H1 (cell line): ENCODE data around the gene EPHA7.

Source experiments
- CHD1 ChIP-seq: IDR thresholded peaks from 2 replicates; pipeline ENCODE4 v1.6.1; 2012; ENCODE audit warnings: low read depth, low read length, improper control_type of control experiment
- EZH2 ChIP-seq: fragments of 200-600 bp; sonication (generic); IDR thresholded peaks from 2 replicates; pipeline ENCODE4 v1.7.1; 2012; ENCODE audit warnings: low read depth, mild to moderate bottlenecking, moderate library complexity, low read length, inconsistent platforms; ENCODE audit not compliant: severe bottlenecking
- FOSL1 ChIP-seq: IDR thresholded peaks from 2 replicates; pipeline ENCODE4 v1.6.1; 2011; ENCODE audit warnings: mild to moderate bottlenecking, low read depth, low read length, moderate library complexity; ENCODE audit not compliant: insufficient read depth
- GABPA ChIP-seq: IDR thresholded peaks from 2 replicates; pipeline ENCODE4 v1.6.1; 2011; ENCODE audit warnings: mild to moderate bottlenecking, low read length, moderate library complexity, borderline replicate concordance; ENCODE audit not compliant: insufficient read depth
- KDM5A ChIP-seq: fragments of 200-600 bp; IDR thresholded peaks from 2 replicates; pipeline ENCODE4 v1.7.1; 2012; ENCODE audit warnings: mild to moderate bottlenecking, low read length, inconsistent platforms, mixed read lengths
- MAFK ChIP-seq: IDR thresholded peaks from 2 replicates; pipeline ENCODE4 v1.6.1; 2012; ENCODE audit warnings: low read depth, mild to moderate bottlenecking, improper control_type of control experiment, low read length
- MAX ChIP-seq: IDR thresholded peaks from 2 replicates; pipeline ENCODE4 v1.6.1; 2012; ENCODE audit warnings: inconsistent platforms
- POLR2A ChIP-seq, 2 experiments: IDR thresholded peaks; 1 replicate in 1 of 2; 2 replicates in 1 of 2; pipeline ENCODE4 v1.6.1; 2011; ENCODE audit warnings: low read depth in 2 of 2, low read length in 2 of 2, mild to moderate bottlenecking in 2 of 2; ENCODE audit errors: control extremely low read depth in 1 of 2
- RAD21 ChIP-seq, 2 experiments: IDR thresholded peaks in 1 of 2; conservative IDR thresholded peaks in 1 of 2; 2 replicates each; pipeline ENCODE4 v1.6.1; 2011; ENCODE audit warnings: low read depth in 2 of 2, low read length in 2 of 2, improper control_type of control experiment in 1 of 2, inconsistent platforms in 1 of 2, mild to moderate bottlenecking in 1 of 2, moderate library complexity in 1 of 2
- SP1 ChIP-seq: IDR thresholded peaks from 2 replicates; pipeline ENCODE4 v1.6.1; 2011; ENCODE audit warnings: low read depth, low read length
- TAF1 ChIP-seq: IDR thresholded peaks from 2 replicates; pipeline ENCODE4 v1.6.1; 2011; ENCODE audit warnings: mild to moderate bottlenecking, low read depth, low read length
- TF ChIP-seq, protein P1 (sequence below), 3 experiments: IDR thresholded peaks; 1 replicate in 2 of 3; 2 replicates in 1 of 3; pipeline versions ENCODE4 v1.5.1 to v1.6.1; 2011; ENCODE audit warnings: low read length in 3 of 3, mild to moderate bottlenecking in 3 of 3, inconsistent platforms in 2 of 3, low read depth in 1 of 3, moderate library complexity in 1 of 3; ENCODE audit not compliant: insufficient read depth in 1 of 3; ENCODE audit errors: control extremely low read depth in 1 of 3

GRCh38 chr6:93293872-93294271 lies 125.5 kb downstream of the EPHA7 start:
- TF ChIP-seq, protein P1, sequence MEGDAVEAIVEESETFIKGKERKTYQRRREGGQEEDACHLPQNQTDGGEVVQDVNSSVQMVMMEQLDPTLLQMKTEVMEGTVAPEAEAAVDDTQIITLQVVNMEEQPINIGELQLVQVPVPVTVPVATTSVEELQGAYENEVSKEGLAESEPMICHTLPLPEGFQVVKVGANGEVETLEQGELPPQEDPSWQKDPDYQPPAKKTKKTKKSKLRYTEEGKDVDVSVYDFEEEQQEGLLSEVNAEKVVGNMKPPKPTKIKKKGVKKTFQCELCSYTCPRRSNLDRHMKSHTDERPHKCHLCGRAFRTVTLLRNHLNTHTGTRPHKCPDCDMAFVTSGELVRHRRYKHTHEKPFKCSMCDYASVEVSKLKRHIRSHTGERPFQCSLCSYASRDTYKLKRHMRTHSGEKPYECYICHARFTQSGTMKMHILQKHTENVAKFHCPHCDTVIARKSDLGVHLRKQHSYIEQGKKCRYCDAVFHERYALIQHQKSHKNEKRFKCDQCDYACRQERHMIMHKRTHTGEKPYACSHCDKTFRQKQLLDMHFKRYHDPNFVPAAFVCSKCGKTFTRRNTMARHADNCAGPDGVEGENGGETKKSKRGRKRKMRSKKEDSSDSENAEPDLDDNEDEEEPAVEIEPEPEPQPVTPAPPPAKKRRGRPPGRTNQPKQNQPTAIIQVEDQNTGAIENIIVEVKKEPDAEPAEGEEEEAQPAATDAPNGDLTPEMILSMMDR (IDR thresholded peaks at IDR 0.05; ENCODE audit: control extremely low read depth in 1 of 3, insufficient read depth in 1 of 3, low read depth in 1 of 3, low read length in 3 of 3): no peak
- no peak for TF ChIP-seq TAF1
- TF ChIP-seq GABPA: no peak
- no peak for TF ChIP-seq MAFK
- no peak for TF ChIP-seq EZH2
- TF ChIP-seq POLR2A (IDR thresholded peaks at IDR 0.05; ENCODE audit: control extremely low read depth in 1 of 2, low read depth in 2 of 2, low read length in 2 of 2): no peak
- no peak for TF ChIP-seq KDM5A
- no peak for TF ChIP-seq MAX
- TF ChIP-seq SP1: no peak
- no peak for TF ChIP-seq FOSL1
- TF ChIP-seq RAD21 (IDR thresholded peaks at IDR 0.05 in 1 of 2, conservative IDR thresholded peaks at IDR 0.05 in 1 of 2; ENCODE audit: low read depth in 2 of 2, low read length in 2 of 2): no peak
- no peak for TF ChIP-seq CHD1
